Activated CD8-positive, alpha-beta T cell treated with anti-CD3 and anti-CD28 coated beads for 36 hours (primary cell): ENCODE results near the gene TCP11L2. TPM values are rescaled to one million over a fixed set of nuclear protein-coding genes. Genes with fewer than 3 reads are reported as not detected.
A peak's percentile ranks its signal among the peaks of the same experiment; 100 is the strongest.

ENCODE experiments used
- ATAC-seq: fragments of 200-7000 bp; cut with Tn5 transposase; one replicate; pipeline ENCODE4 v1.10.0; 2021; ENCODE audit warnings: mild to moderate bottlenecking, moderate library complexity
- CTCF ChIA-PET: fragments of 350-600 bp; sonication (Branson Sonifier 250); formaldehyde crosslinking; loops from one replicate; lab custom pipeline; 2021; ENCODE audit warnings: antibody characterized with exemption; lab: Charles Lee
- POLR2A ChIA-PET: fragments of 350-600 bp; sonication (Branson Sonifier 250); formaldehyde crosslinking; loops from one replicate; lab custom pipeline; 2021; ENCODE audit warnings: antibody characterized with exemption; lab: Charles Lee
- DNase-seq: peaks from one replicate; pipeline ENCODE4 v3.0.0-alpha.2; 2020
- H3K27ac Mint-ChIP-seq: one replicate; pipeline ENCODE4 v1.8.0; 2021; ENCODE audit warnings: mild to moderate bottlenecking, mixed read lengths
- H3K27me3 Mint-ChIP-seq: one replicate; pipeline ENCODE4 v1.8.0; 2021; ENCODE audit warnings: mixed read lengths
- H3K36me3 Mint-ChIP-seq: one replicate; pipeline ENCODE4 v1.8.0; 2021; ENCODE audit warnings: low read depth, mixed read lengths
- H3K4me1 Mint-ChIP-seq: one replicate; pipeline ENCODE4 v1.8.0; 2021; ENCODE audit warnings: low read depth, mixed read lengths
- H3K4me3 Mint-ChIP-seq: one replicate; pipeline ENCODE4 v1.8.0; 2021; ENCODE audit warnings: mild to moderate bottlenecking, moderate library complexity, mixed read lengths
- H3K9me3 Mint-ChIP-seq: one replicate; pipeline ENCODE4 v1.8.0; 2021; ENCODE audit warnings: mixed read lengths
- CTCF ChIP-seq: fragments of 200-600 bp; IDR thresholded peaks from one replicate; pipeline ENCODE4 v1.8.0; 2022; ENCODE audit warnings: antibody characterized with exemption, mild to moderate bottlenecking
- intact Hi-C: fragments of 100-400 bp; cut with micrococcal nuclease; formaldehyde crosslinking; loops from one replicate; pipeline ENCODE4 v1.10.0; 2022
- total RNA-seq, 2 experiments: library from RNA; stranded (reverse); gene quantifications; one replicate each; pipeline ENCODE4 v1.2.3, GENCODE V29; 2021

TCP11L2 gene
- total RNA-seq, 2 experiments from 2014 or later, result 11.9 to 13.2 TPM

GRCh38 chr12:106303202-106303820 is 778 bp downstream of the TCP11L2 start:
- H3K27ac Mint-ChIP-seq, result peak overlapping the region; percentile 100
- TF ChIP-seq CTCF, result peak; percentile 17

DNA sequence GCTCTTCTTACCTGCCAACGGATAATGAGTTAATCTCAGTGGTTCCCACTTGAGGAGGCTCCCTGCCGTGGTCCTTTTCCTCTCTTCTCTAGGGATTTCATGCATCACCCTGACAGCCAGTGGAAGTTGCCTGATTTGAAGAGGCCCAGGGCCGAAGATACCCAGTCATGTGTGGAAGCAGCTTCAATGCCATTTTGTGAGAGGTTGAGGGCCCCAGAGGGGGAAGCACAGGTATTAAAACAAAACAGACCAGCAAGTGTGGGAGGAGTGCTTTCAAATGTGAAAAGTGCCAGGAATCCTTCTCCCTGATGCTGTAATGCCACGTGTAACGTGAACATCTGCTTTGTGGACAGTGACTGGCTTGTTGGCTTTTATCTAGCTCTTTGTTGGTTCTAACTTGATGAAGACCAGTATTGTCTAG is 1.5 kb downstream of the TCP11L2 start:
- Mint-ChIP-seq H3K27ac (peak overlapping the region; percentile 100), H3K9me3 (no peaks in the 10 kb centered on the region), H3K4me1 (peaks cover 63% of the 10 kb centered on the region), H3K36me3 (peaks cover 2% of the 10 kb centered on the region), H3K4me3 (peak overlapping the region; percentile 85), H3K27me3 (no peaks in the 10 kb centered on the region)
- no peak for TF ChIP-seq CTCF
- ChIA-PET POLR2A (interaction anchor here (1.1 to 1.8 kb wide), 3 partner anchors 12 to 53 kb away, joined by 3 to 6 read pairs (median 4); partner anchors contain the start of gene POLR3B), CTCF (interaction anchor here (1.3 to 2.2 kb wide), 4 partner anchors 9 to 80 kb away, joined by 3 to 9 read pairs (median 4); no protein-coding TSS in a partner anchor)
- peak; percentile 17 for DNase-seq
- ATAC-seq, result no peak
- intact Hi-C loops, result loop anchor here (5.0 kb wide), 1 partner anchor 53 kb away; the partner anchor contains the start of gene POLR3B

More at GRCh38 chr12:106303202-106303820, 778 bp downstream of the TCP11L2 start:
- DNase-seq, result peak; percentile 90
- ChIA-PET POLR2A (interaction anchor here (1.4 to 1.8 kb wide), 3 partner anchors 14 to 54 kb away, joined by 4 to 6 read pairs (median 5); partner anchors contain the start of gene POLR3B), CTCF (interaction anchor here (1.0 to 1.3 kb wide), 4 partner anchors 10 to 54 kb away, joined by 3 to 4 read pairs (median 3); partner anchors contain the start of gene POLR3B)
- intact Hi-C loops, result loop anchor here (5.0 kb wide), 1 partner anchor 54 kb away; the partner anchor contains the start of gene POLR3B
- H3K4me1 Mint-ChIP-seq, result peaks cover 57% of the 10 kb centered on the region
- peaks cover 2% of the 10 kb centered on the region for H3K36me3 Mint-ChIP-seq
- H3K27me3 Mint-ChIP-seq, result no peaks in the 10 kb centered on the region
- H3K4me3 Mint-ChIP-seq, result peak overlapping the region; percentile 85
- peak; percentile 56 for ATAC-seq
- H3K9me3 Mint-ChIP-seq, result no peaks in the 10 kb centered on the region

- intact Hi-C loops, result loop anchor here (5.0 kb wide), 1 partner anchor 53 kb away; the partner anchor contains the start of gene POLR3B
- H3K4me1 Mint-ChIP-seq, result peaks cover 67% of the 10 kb centered on the region
- ATAC-seq, result no peak
These were observed 2.3 kb downstream of the TCP11L2 start for GRCh38 chr12:106304797-106305196.

GRCh38 chr12:106305376-106305775 is 2.8 kb downstream of the TCP11L2 start:
- Mint-ChIP-seq H3K9me3 (no peaks in the 10 kb centered on the region), H3K27ac (peak overlapping the region; percentile 70), H3K4me1 (peaks cover 72% of the 10 kb centered on the region), H3K27me3 (no peaks in the 10 kb centered on the region), H3K4me3 (no peak overlapping the region), H3K36me3 (peaks cover 2% of the 10 kb centered on the region)
- CTCF ChIA-PET, result interaction anchor here (1.5 to 2.2 kb wide), 3 partner anchors 21 to 82 kb away, joined by 4 to 9 read pairs (median 5); no protein-coding TSS in a partner anchor
- TF ChIP-seq CTCF, result no peak
- intact Hi-C loops, result no loop called here
- DNase-seq (no peak), ATAC-seq (no peak)
- POLR2A ChIA-PET, result interaction anchor here (1.1 kb wide), 1 partner anchor 57 kb away, joined by 4 read pairs; the partner anchor contains the start of gene CKAP4

More at GRCh38 chr12:106304797-106305196, 2.3 kb downstream of the TCP11L2 start:
- TF ChIP-seq CTCF, result no peak
- ChIA-PET CTCF (interaction anchor here (1.3 to 2.2 kb wide), 4 partner anchors 20 to 81 kb away, joined by 4 to 9 read pairs (median 4); no protein-coding TSS in a partner anchor), POLR2A (interaction anchor here (1.1 kb wide), 2 partner anchors 12 to 57 kb away, joined by 3 to 4 read pairs; partner anchors contain the start of gene CKAP4)
- no peak for DNase-seq
- no peaks in the 10 kb centered on the region for H3K9me3 Mint-ChIP-seq
- no peak overlapping the region for H3K4me3 Mint-ChIP-seq
- H3K27ac Mint-ChIP-seq, result peak overlapping the region; percentile 100
- peaks cover 2% of the 10 kb centered on the region for H3K36me3 Mint-ChIP-seq
- H3K27me3 Mint-ChIP-seq, result no peaks in the 10 kb centered on the region
